Measurements from ENCODE around the gene PGGHG. TPM values are rescaled to one million over a fixed set of nuclear protein-coding genes. Genes with fewer than 3 reads are reported as not detected.

PGGHG gene
- polyA plus RNA-seq, 2 donors, result 10.3 to 38.9 TPM

DNA sequence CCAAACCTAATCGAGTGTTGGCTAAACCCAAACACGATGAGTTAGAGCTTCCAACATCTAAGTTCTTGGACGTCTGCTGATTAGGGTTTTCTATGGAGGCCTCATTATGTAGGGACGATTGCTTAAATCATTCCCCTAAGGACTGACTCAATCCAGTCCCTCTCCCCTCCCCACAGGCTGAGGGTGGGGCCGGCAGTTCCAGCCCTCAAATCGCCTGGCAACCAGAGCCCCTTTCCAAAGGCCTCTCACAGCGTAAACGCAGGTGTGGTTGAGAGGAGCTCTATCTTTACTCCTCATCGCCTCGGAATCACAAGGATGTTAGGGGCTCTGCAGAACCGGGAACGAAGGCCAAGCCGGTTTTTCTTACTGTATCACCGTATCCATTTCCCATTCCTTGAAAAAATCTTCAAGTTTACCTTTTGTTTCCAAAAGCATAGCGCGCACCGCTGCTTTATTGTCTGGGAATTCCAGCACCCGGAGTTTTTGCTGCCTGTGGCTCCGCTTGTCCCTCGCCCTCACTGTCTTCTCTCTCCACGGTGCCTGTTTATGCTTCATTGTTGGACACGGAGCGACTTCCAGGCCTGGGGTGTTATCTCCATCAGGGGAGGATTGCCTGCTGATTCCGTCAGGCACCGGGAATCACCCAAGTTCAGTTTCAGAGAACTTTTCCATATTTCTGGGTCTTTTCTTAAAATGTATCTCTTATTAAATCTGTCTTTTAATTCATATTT lies 45.5 kb downstream of the PGGHG start:
- no peaks in the 10 kb centered on the region for H3K27me3 ChIP-seq (ENCODE audit: control insufficient read depth in 1 of 2, insufficient read depth in 2 of 2, low read length in 2 of 2)
- H3K27ac ChIP-seq (ENCODE audit: low read depth in 2 of 2, low read length in 1 of 2), result no peak overlapping the region
- peaks cover 3 to 6% of the 10 kb centered on the region in 2 donors for H3K4me1 ChIP-seq (ENCODE audit: control insufficient read depth in 2 of 2, insufficient read depth in 2 of 2, low read length in 1 of 2)
- H3K4me3 ChIP-seq (ENCODE audit: low read depth in 1 of 2, low read length in 2 of 2), result no peak overlapping the region
- WGBS, 2 donors, result 64 to 73% methylated on average over 25 of the region's 25 CpGs
- H3K36me3 ChIP-seq (ENCODE audit: control insufficient read depth in 2 of 2, insufficient read depth in 2 of 2, low read length in 1 of 2), result no peaks in the 10 kb centered on the region
- H3K9me3 ChIP-seq (ENCODE audit: control insufficient read depth in 2 of 2, insufficient read depth in 1 of 2, low read depth in 1 of 2, low read length in 1 of 2), result peaks cover 1 to 3% of the 10 kb centered on the region in 2 donors

DNA sequence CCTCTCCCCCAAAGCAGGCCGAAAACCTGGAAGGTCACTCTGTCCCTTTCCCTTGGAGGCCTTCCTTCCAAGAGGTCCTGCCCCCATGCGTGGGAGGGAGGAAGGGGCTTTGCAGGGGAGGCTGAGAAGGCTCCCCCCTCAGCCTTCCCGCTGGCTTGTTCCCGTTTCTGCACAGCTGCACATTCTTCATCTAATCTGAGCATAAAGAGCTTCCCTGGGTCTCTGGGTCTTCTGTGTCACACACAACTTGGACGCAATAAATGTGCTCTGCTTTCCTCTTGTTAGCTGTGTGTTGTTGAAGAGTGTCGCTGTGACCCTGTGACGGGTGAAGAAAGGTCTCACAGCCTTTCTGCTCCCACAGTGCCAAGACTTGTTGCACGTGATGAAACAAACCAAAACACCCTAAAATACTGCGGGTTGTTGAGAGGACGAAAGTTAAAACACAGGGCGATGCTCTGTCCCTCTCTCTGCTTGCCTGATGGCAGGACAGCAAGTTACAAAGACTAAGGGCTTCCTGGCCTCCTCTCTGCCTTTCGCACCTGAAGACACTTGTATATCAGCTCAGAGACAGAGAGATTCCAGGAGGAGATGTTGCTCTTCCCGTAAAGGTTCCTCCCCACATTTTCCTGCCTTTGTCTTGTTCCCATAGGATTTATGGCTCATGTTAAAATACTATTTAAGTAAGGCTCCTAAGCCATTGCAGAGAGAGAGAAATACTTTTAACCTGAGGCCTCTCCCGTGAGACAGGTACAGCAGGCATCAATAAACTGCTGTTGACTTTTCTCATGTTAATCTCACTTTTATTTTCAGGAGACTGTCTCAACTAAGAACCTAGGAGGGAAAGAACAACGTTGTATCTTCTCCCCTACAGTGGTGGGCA lies 47.1 kb downstream of the PGGHG start:
- no peaks in the 10 kb centered on the region for H3K36me3 ChIP-seq (ENCODE audit: control insufficient read depth in 2 of 2, insufficient read depth in 2 of 2, low read length in 1 of 2)
- H3K9me3 ChIP-seq (ENCODE audit: control insufficient read depth in 2 of 2, insufficient read depth in 1 of 2, low read depth in 1 of 2, low read length in 1 of 2), result peaks cover 1 to 3% of the 10 kb centered on the region in 2 donors
- H3K27ac ChIP-seq (ENCODE audit: low read depth in 2 of 2, low read length in 1 of 2), result peak overlapping the region; percentile 57
- no peaks in the 10 kb centered on the region for H3K27me3 ChIP-seq (ENCODE audit: control insufficient read depth in 1 of 2, insufficient read depth in 2 of 2, low read length in 2 of 2)
- H3K4me3 ChIP-seq (ENCODE audit: low read depth in 1 of 2, low read length in 2 of 2), result no peak overlapping the region
- WGBS, 2 donors, result 53 to 61% methylated on average over 15 of the region's 15 CpGs
- peaks cover 3% of the 10 kb centered on the region in 2 donors for H3K4me1 ChIP-seq (ENCODE audit: control insufficient read depth in 2 of 2, insufficient read depth in 2 of 2, low read length in 1 of 2)

DNA sequence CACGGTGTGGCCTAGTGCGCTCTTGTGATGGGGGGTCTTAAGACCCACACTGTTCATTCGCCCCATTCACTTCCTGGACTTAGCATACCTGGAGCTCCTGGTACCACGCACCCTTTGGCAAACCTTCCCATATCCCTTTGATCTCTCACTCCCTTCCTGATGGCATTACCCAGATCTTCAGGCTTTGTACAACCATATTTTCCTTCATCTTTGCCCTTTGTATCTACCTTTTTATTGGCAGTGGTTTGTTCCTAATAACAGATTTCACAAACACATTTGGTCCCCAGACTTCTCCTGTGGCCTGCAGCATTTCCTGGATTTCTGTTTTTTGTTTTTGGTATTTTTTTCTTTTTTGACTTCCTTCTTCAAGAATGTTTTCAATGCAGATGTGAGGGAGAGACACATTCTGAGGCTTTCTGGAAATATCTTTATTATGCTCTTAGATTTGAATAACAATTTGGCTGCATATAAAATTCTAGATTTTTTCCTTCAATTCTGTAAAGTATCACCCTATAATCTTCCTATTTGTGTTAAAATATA lies 47.8 kb downstream of the PGGHG start:
- Histone ChIP-seq H3K27me3 (ENCODE audit: control insufficient read depth in 1 of 2, insufficient read depth in 2 of 2, low read length in 2 of 2) (no peaks in the 10 kb centered on the region), H3K27ac (ENCODE audit: low read depth in 2 of 2, low read length in 1 of 2) (peak overlapping the region in 1 of 2 donors; percentile 57), H3K4me1 (ENCODE audit: control insufficient read depth in 2 of 2, insufficient read depth in 2 of 2, low read length in 1 of 2) (peaks cover 3% of the 10 kb centered on the region in 2 donors), H3K9me3 (ENCODE audit: control insufficient read depth in 2 of 2, insufficient read depth in 1 of 2, low read depth in 1 of 2, low read length in 1 of 2) (peaks cover 1 to 3% of the 10 kb centered on the region in 2 donors), H3K4me3 (ENCODE audit: low read depth in 1 of 2, low read length in 2 of 2) (no peak overlapping the region), H3K36me3 (ENCODE audit: control insufficient read depth in 2 of 2, insufficient read depth in 2 of 2, low read length in 1 of 2) (no peaks in the 10 kb centered on the region)
- WGBS, 2 donors, result 77 to 82% methylated on average over 4 of the region's 4 CpGs

DNA sequence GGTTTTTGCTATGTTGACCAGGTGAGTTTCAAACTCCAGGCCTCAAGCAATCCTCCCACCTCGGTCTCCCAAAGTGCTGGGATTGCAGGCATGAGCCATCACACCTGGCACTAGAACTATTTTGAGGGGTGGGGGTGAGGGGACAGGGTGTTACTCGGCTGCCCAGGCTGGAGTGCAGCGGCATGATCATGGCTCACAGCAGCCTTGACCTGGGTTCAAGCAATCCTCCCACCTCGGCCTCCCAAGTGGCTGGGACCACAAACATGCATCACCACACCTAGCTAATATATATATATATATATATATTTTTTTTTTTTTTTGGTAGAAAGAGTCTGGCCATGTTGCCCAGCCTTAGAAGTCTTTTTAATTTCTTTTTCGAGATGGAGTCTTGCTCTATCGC lies 48.8 kb downstream of the PGGHG start:
- Histone ChIP-seq H3K27ac (ENCODE audit: low read depth in 2 of 2, low read length in 1 of 2) (no peak overlapping the region), H3K27me3 (ENCODE audit: control insufficient read depth in 1 of 2, insufficient read depth in 2 of 2, low read length in 2 of 2) (no peaks in the 10 kb centered on the region), H3K4me1 (ENCODE audit: control insufficient read depth in 2 of 2, insufficient read depth in 2 of 2, low read length in 1 of 2) (peaks cover under 1 to 3% of the 10 kb centered on the region in 2 donors), H3K4me3 (ENCODE audit: low read depth in 1 of 2, low read length in 2 of 2) (no peak overlapping the region), H3K36me3 (ENCODE audit: control insufficient read depth in 2 of 2, insufficient read depth in 2 of 2, low read length in 1 of 2) (no peaks in the 10 kb centered on the region), H3K9me3 (ENCODE audit: control insufficient read depth in 2 of 2, insufficient read depth in 1 of 2, low read depth in 1 of 2, low read length in 1 of 2) (peaks cover 1 to 3% of the 10 kb centered on the region in 2 donors)
- 92 to 94% methylated on average over 6 of the region's 6 CpGs for WGBS, 2 donors

DNA sequence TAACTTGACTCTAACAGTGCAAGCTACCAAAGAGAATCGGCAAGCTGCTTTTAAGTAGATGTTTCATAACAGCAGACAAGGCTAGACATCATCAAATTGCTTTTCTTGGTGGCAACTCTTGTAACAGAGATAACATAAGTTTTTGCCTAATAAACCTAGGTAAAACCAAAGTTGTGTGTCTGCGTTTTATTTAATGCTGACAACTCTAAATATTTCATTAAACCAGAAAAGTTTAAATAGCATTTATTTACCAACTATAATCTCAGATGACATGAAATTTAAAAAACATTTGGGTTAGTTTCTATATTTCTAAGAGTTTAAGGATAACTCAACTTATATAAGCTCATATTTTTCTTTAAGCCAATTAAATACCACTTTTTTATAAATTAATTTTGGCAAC lies 51.0 kb downstream of the PGGHG start:
- H3K27ac ChIP-seq (ENCODE audit: low read depth in 2 of 2, low read length in 1 of 2), result no peak overlapping the region
- H3K4me1 ChIP-seq (ENCODE audit: control insufficient read depth in 2 of 2, insufficient read depth in 2 of 2, low read length in 1 of 2), result peaks cover 0 to 3% of the 10 kb centered on the region in 2 donors
- H3K27me3 ChIP-seq (ENCODE audit: control insufficient read depth in 1 of 2, insufficient read depth in 2 of 2, low read length in 2 of 2), result no peaks in the 10 kb centered on the region
- no peak overlapping the region for H3K4me3 ChIP-seq (ENCODE audit: low read depth in 1 of 2, low read length in 2 of 2)
- H3K36me3 ChIP-seq (ENCODE audit: control insufficient read depth in 2 of 2, insufficient read depth in 2 of 2, low read length in 1 of 2), result no peaks in the 10 kb centered on the region
- 91 to 96% methylated on average over 2 of the region's 2 CpGs for WGBS, 2 donors
- H3K9me3 ChIP-seq (ENCODE audit: control insufficient read depth in 2 of 2, insufficient read depth in 1 of 2, low read depth in 1 of 2, low read length in 1 of 2), result no peaks in the 10 kb centered on the region

DNA sequence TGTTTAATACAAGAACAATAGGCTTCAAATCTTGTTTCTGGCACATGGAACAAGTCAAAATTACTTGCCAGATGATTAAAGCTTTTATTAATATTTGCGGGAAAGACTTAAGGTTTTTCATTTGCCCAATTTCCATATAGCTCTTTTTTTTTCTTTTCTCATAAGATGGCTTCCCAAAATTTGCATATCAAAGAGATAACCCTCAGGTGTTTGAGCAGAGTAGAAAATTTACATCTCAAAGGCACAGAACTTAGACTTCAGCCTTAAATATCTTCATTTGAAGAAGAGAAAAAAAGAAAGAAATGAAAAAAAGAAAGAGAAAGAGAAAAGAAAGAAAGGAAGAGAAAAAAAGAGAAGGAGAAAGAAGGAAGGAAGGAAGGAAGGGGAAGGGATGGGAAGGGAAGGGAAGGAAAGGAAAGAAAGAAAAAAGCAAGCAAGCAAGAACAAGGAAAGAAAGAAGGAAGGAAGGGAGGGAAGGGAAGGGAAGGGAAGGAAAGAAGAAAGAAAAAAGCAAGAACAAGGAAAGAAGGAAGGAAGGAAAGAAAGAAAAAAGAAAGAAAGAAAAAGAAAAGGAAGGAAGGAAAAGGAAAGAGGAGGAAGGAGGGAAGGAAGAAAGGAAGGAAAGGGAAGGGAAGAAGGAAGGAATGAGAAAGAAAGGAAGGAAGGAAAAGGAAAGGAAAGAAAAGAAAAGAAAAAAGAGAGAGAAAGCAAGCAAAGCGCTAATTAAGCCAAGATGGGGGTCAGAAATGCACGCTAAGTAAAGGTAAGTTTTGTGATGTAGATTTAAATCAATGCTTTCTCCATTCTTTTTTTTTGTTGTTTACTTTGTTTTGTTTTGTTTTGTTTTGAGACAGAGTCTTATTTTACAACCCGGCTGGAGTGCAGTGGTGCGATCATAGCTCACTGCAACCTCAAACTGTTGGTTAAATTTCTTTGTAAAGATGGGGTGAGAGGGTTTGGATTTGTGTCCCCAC lies 51.9 kb downstream of the PGGHG start:
- WGBS, 2 donors, result 61 to 85% methylated on average over 5 of the region's 5 CpGs
- Histone ChIP-seq H3K4me1 (ENCODE audit: control insufficient read depth in 2 of 2, insufficient read depth in 2 of 2, low read length in 1 of 2) (peaks cover 0 to 1% of the 10 kb centered on the region in 2 donors), H3K27ac (ENCODE audit: low read depth in 2 of 2, low read length in 1 of 2) (no peak overlapping the region), H3K4me3 (ENCODE audit: low read depth in 1 of 2, low read length in 2 of 2) (no peak overlapping the region), H3K9me3 (ENCODE audit: control insufficient read depth in 2 of 2, insufficient read depth in 1 of 2, low read depth in 1 of 2, low read length in 1 of 2) (no peaks in the 10 kb centered on the region), H3K36me3 (ENCODE audit: control insufficient read depth in 2 of 2, insufficient read depth in 2 of 2, low read length in 1 of 2) (no peaks in the 10 kb centered on the region), H3K27me3 (ENCODE audit: control insufficient read depth in 1 of 2, insufficient read depth in 2 of 2, low read length in 2 of 2) (no peaks in the 10 kb centered on the region)

DNA sequence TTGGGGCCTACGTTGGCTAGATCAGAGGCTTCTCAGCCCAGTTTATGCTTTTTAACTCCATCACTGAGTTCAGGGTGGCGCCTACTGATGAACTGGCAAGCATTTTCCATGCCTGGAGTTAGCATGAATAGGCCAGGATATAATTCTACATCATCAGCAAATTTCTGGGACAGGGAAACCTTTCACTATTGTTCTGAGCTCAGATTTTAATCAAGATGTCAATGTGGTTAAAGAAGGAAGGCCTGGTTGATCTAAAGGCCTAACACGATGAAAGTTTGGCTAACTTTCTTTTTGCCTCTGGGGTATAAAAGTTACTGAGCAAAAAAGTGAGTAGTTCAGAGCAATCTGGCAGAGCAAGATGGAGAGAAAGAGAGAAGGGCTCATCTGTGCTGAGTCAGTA lies 53.4 kb downstream of the PGGHG start:
- WGBS, 2 donors, result 55 to 59% methylated on average over 3 of the region's 3 CpGs
- Histone ChIP-seq H3K4me1 (ENCODE audit: control insufficient read depth in 2 of 2, insufficient read depth in 2 of 2, low read length in 1 of 2) (no peaks in the 10 kb centered on the region), H3K27me3 (ENCODE audit: control insufficient read depth in 1 of 2, insufficient read depth in 2 of 2, low read length in 2 of 2) (no peaks in the 10 kb centered on the region), H3K9me3 (ENCODE audit: control insufficient read depth in 2 of 2, insufficient read depth in 1 of 2, low read depth in 1 of 2, low read length in 1 of 2) (no peaks in the 10 kb centered on the region), H3K27ac (ENCODE audit: low read depth in 2 of 2, low read length in 1 of 2) (peak overlapping the region in 1 of 2 donors; percentile 26), H3K4me3 (ENCODE audit: low read depth in 1 of 2, low read length in 2 of 2) (no peak overlapping the region), H3K36me3 (ENCODE audit: control insufficient read depth in 2 of 2, insufficient read depth in 2 of 2, low read length in 1 of 2) (no peaks in the 10 kb centered on the region)

DNA sequence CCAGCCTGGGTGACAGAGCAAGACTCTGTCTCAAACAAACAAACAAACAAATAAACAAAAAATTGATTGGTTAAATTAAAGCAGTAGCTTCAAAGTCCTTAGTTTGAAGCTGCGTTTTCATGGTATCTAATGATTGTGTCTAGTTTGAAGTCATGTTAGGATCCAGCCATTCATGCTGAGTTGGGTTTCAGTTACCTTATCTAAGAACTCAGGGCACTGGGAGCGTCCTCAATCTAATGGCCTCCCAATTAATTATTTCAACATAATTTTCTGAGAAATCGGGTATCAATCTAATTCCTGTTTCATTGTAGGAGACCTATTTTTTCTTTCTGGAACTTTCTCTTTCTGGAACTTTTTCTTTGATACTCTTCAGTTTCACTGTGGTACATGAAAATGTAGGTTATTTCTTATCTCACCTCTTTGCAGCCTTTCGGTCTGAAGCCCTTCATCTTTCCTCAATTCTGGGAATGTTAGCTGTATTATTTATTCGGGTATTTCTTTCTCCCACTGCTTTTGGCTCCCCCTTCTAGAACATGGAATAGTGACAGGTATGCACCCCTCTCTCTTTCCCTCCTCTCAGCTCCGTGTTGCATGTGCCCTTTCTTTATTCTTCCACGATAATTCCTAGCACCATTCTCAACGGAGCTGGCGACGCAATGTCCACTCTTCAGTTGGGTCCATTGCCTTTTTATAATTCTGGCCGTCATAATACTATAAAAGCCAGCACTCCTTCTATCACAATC lies 56.1 kb downstream of the PGGHG start:
- Histone ChIP-seq H3K9me3 (ENCODE audit: control insufficient read depth in 2 of 2, insufficient read depth in 1 of 2, low read depth in 1 of 2, low read length in 1 of 2) (no peaks in the 10 kb centered on the region), H3K27me3 (ENCODE audit: control insufficient read depth in 1 of 2, insufficient read depth in 2 of 2, low read length in 2 of 2) (no peaks in the 10 kb centered on the region), H3K4me1 (ENCODE audit: control insufficient read depth in 2 of 2, insufficient read depth in 2 of 2, low read length in 1 of 2) (no peaks in the 10 kb centered on the region), H3K27ac (ENCODE audit: low read depth in 2 of 2, low read length in 1 of 2) (no peak overlapping the region), H3K4me3 (ENCODE audit: low read depth in 1 of 2, low read length in 2 of 2) (no peak overlapping the region), H3K36me3 (ENCODE audit: control insufficient read depth in 2 of 2, insufficient read depth in 2 of 2, low read length in 1 of 2) (no peaks in the 10 kb centered on the region)
- WGBS, 2 donors, result 91 to 95% methylated on average over 11 of the region's 11 CpGs

Measured in esophagus (tissue), 2 donors.